GM12878 (cell line): ENCODE data around the gene NOS1AP. TPM values are rescaled to one million over a fixed set of nuclear protein-coding genes. Genes with fewer than 3 reads are reported as not detected.

Source experiments
- ATAC-seq: fragments of 200-7000 bp; cut with Tn5 transposase; 3 replicates; pipeline ENCODE4 v1.9.1; 2020; ENCODE audit warnings: mild to moderate bottlenecking, moderate library complexity
- BruUV-seq: library from RNA; stranded (reverse); fragments of 400-500 nt; replicated peaks from 2 replicates; lab custom pipeline; 2021; lab: Mats Ljungman, UMichigan
- CTCF ChIA-PET: fragments of 300-600 bp; sonication (Branson Sonifier 250); formaldehyde crosslinking; extraction: SDS; loops from one replicate; lab custom pipeline; 2021; ENCODE audit warnings: inconsistent platforms; lab: Yijun Ruan, JAX
- POLR2A ChIA-PET: fragments of 350-600 bp; formaldehyde crosslinking; extraction: SDS; loops from one replicate; lab custom pipeline; 2021; ENCODE audit warnings: inconsistent platforms; lab: Charles Lee
- RAD21 ChIA-PET: fragments of 300-600 bp; sonication (Branson Sonifier 250); formaldehyde crosslinking; loops from one replicate; lab custom pipeline; 2023; ENCODE audit warnings: antibody characterized with exemption; ENCODE audit not compliant: unreplicated experiment; lab: Charles Lee
- SMC1A ChIA-PET: fragments of 300-600 bp; sonication (Branson Sonifier 250); formaldehyde crosslinking; loops from one replicate; lab custom pipeline; 2023; ENCODE audit not compliant: unreplicated experiment, uncharacterized antibody; lab: Charles Lee
- DNase-seq: peaks from one replicate; pipeline ENCODE4 v3.0.0-alpha.2; 2011; ENCODE audit warnings: low read depth, low spot score
- FAIRE-seq: peaks from 3 replicates; lab custom pipeline; 2011; peaks lifted over from hg19 to GRCh38; lab: Jason Lieb, UNC
- H2AFZ ChIP-seq: 2 replicates; pipeline ENCODE4 v1.6.0; 2011; ENCODE audit warnings: low read depth, low read length, control low read depth; ENCODE audit not compliant: control insufficient read depth
- H3K27ac ChIP-seq: 2 replicates; pipeline ENCODE4 v1.5.1; 2011; ENCODE audit warnings: control low read depth; ENCODE audit not compliant: control insufficient read depth, insufficient read depth
- H3K27me3 ChIP-seq, 2 experiments: replicated peaks in 1 of 2; 2 replicates each; pipeline versions ENCODE4 v1.6.0 to v1.6.1; 2011; ENCODE audit warnings: low read length in 1 of 2; ENCODE audit not compliant: control insufficient read depth in 2 of 2, insufficient read depth in 2 of 2
- H3K36me3 ChIP-seq, 2 experiments: 2 replicates each; pipeline ENCODE4 v1.5.1; 2011; ENCODE audit warnings: low read length in 1 of 2; ENCODE audit not compliant: control insufficient read depth in 2 of 2, insufficient read depth in 2 of 2
- H3K4me1 ChIP-seq: 2 replicates; pipeline ENCODE4 v1.6.1; 2011; ENCODE audit warnings: mild to moderate bottlenecking, low read length, moderate library complexity, mixed read lengths; ENCODE audit not compliant: control insufficient read depth, insufficient read depth
- H3K4me2 ChIP-seq: 2 replicates; pipeline ENCODE4 v1.6.0; 2011; ENCODE audit warnings: control low read depth; ENCODE audit not compliant: control insufficient read depth, insufficient read depth
- H3K4me3 ChIP-seq: fragments of 200-600 bp; sonication (generic); 2 replicates; pipeline ENCODE4 v1.5.1; 2016
- H3K79me2 ChIP-seq: 2 replicates; pipeline ENCODE4 v1.6.0; 2011; ENCODE audit warnings: low read length; ENCODE audit not compliant: control insufficient read depth, insufficient read depth
- H3K9ac ChIP-seq: 2 replicates; pipeline ENCODE4 v1.8.0; 2011; ENCODE audit warnings: low read length, control low read depth, mixed read lengths; ENCODE audit not compliant: control insufficient read depth, insufficient read depth
- H3K9me3 ChIP-seq: replicated peaks from 3 replicates; pipeline ENCODE4 v1.5.1; 2011; ENCODE audit warnings: mild to moderate bottlenecking, low read length; ENCODE audit not compliant: control insufficient read depth, insufficient read depth
- H4K20me1 ChIP-seq: 2 replicates; pipeline ENCODE4 v1.6.0; 2011; ENCODE audit not compliant: control insufficient read depth, insufficient read depth
- BCL11A ChIP-seq: IDR thresholded peaks from 2 replicates; pipeline ENCODE4 v1.6.1; 2011; ENCODE audit warnings: low read depth, low read length
- BRCA1 ChIP-seq: IDR thresholded peaks from 2 replicates; pipeline ENCODE4 v1.6.1; 2011; ENCODE audit warnings: low read depth, low read length, improper control_type of control experiment
- CBFB ChIP-seq: IDR thresholded peaks from 2 replicates; pipeline ENCODE4 v1.6.1; 2016; ENCODE audit warnings: antibody characterized with exemption, low read depth
- CHD4 ChIP-seq: fragments of 200-600 bp; sonication (generic); IDR thresholded peaks from 2 replicates; pipeline ENCODE4 v1.6.1; 2016; ENCODE audit warnings: mild to moderate bottlenecking
- GABPA ChIP-seq: IDR thresholded peaks from 2 replicates; pipeline ENCODE4 v1.6.1; 2014; ENCODE audit warnings: antibody characterized with exemption, low read depth, mild to moderate bottlenecking, inconsistent platforms
- GATAD2B ChIP-seq: fragments of 450-650 bp; conservative IDR thresholded peaks from 2 replicates; pipeline ENCODE4 v1.6.1; 2017; ENCODE audit warnings: low read depth, mild to moderate bottlenecking, moderate library complexity
- HDGF ChIP-seq: fragments of 450-650 bp; IDR thresholded peaks from 2 replicates; pipeline ENCODE4 v1.6.1; 2016; ENCODE audit warnings: antibody characterized with exemption
- HSF1 ChIP-seq: fragments of 150-350 bp; IDR thresholded peaks from 2 replicates; pipeline ENCODE4 v1.6.1; 2014; ENCODE audit warnings: mild to moderate bottlenecking, low read depth, low read length
- KLF5 ChIP-seq: fragments of 450-650 bp; IDR thresholded peaks from 2 replicates; pipeline ENCODE4 v1.6.1; 2014; ENCODE audit warnings: mild to moderate bottlenecking; ENCODE audit not compliant: partially characterized antibody
- LARP7 ChIP-seq: fragments of 450-650 bp; IDR thresholded peaks from 2 replicates; pipeline ENCODE4 v1.6.1; 2017; ENCODE audit warnings: mild to moderate bottlenecking
- MYB ChIP-seq: fragments of 150-350 bp; IDR thresholded peaks from 2 replicates; pipeline ENCODE4 v1.6.1; 2014; ENCODE audit warnings: mild to moderate bottlenecking, low read depth, low read length, borderline replicate concordance
- NBN ChIP-seq: fragments of 450-650 bp; IDR thresholded peaks from 2 replicates; pipeline ENCODE4 v1.6.1; 2016
- POU2F2 ChIP-seq: IDR thresholded peaks from 3 replicates; pipeline ENCODE4 v1.6.1; 2011; ENCODE audit warnings: low read depth, mild to moderate bottlenecking, low read length, borderline replicate concordance
- SIX5 ChIP-seq: IDR thresholded peaks from 2 replicates; pipeline ENCODE4 v1.6.1; 2011; ENCODE audit warnings: mild to moderate bottlenecking, low read depth, low read length, moderate library complexity; ENCODE audit not compliant: severe bottlenecking
- STAT1 ChIP-seq: fragments of 450-650 bp; conservative IDR thresholded peaks from 2 replicates; pipeline ENCODE4 v1.6.1; 2014; ENCODE audit warnings: antibody characterized with exemption, mild to moderate bottlenecking
- YY1 ChIP-seq: IDR thresholded peaks from 2 replicates; pipeline ENCODE4 v1.6.1; 2011; ENCODE audit warnings: low read depth, mild to moderate bottlenecking, low read length
- ZNF274 ChIP-seq: IDR thresholded peaks from one replicate; pipeline ENCODE4 v1.8.0; 2011; ENCODE audit not compliant: insufficient read length, insufficient read depth
- WGBS: methylation state at CpG from one replicate; pipeline ENCODE4 v1.1.6; 2016; ENCODE audit warnings: low lambda C conversion rate; ENCODE audit not compliant: insufficient replicate concordance, insufficient coverage; ENCODE audit errors: missing lambda C conversion rate; 5-methylcytosine and 5-hydroxymethylcytosine counted together
- in situ Hi-C: fragments of 300-500 bp; cut with MboI; formaldehyde crosslinking; loops from 9 replicates; pipeline ENCODE4 v1.14.3; 2018; ENCODE audit warnings: mixed read lengths
- intact Hi-C: fragments of 100-400 bp; cut with micrococcal nuclease; formaldehyde crosslinking; loops from one replicate; pipeline ENCODE4 v1.14.2; 2022; ENCODE audit not compliant: unreplicated experiment
- polyA plus RNA-seq, 11 experiments: library from polyadenylated mRNA; depleted of rRNA in 4 of 11; unstranded in 6 of 11; stranded (reverse) in 5 of 11; fragments of >200 nt; fragmentation: Nextera tagmentation in 4 of 11; fragmentation: Illumina TruSeq in 1 of 11; extraction: Ambion mirVana in 4 of 11; extraction: Trizol in 1 of 11; gene quantifications; 1 replicate in 1 of 11; 2 replicates in 10 of 11; pipeline versions ENCODE4 v1.2.1 to v1.2.3, GENCODE V29; 2011 to 2016; ENCODE audit warnings: inconsistent platforms in 2 of 11, missing spikeins in 2 of 11, low read depth in 1 of 11
- total RNA-seq, 4 experiments: library from RNA; depleted of rRNA in 3 of 4; stranded (reverse); fragments of >200 nt in 3 of 4; fragmentation: Illumina TruSeq in 1 of 4; extraction: Trizol in 1 of 4; gene quantifications; 2 replicates each; pipeline versions ENCODE4 v1.2.1 to v1.2.3, GENCODE V29; 2013 to 2021
- TF ChIP-seq, protein P1 (sequence below): fragments of 450-650 bp; formaldehyde crosslinking; IDR thresholded peaks from 2 replicates; pipeline ENCODE4 v1.5.0; 2022; ENCODE audit warnings: mild to moderate bottlenecking, missing genetic modification characterization

NOS1AP gene
- total and polyA plus RNA-seq, 10 of the 15 experiments (the other 5 are each of a cell fraction or from before 2014, with no cell fraction given) = 0.03 to 0.15 TPM; not detected in 8

- ATAC-seq = no peak
- POLR2A ChIA-PET = no interaction called here
Measured at GRCh38 chr1:162079030-162079429, 9.5 kb downstream of the NOS1AP start.

More at GRCh38 chr1:162079030-162079429, 9.5 kb downstream of the NOS1AP start:
- Histone ChIP-seq H3K27me3 (peaks cover 0 to 2% of the 10 kb centered on the region in 2 experiments; a peak in 1 of 4 replicates), H3K27ac (no peak overlapping the region), H3K9me3 (no peaks in the 10 kb centered on the region), H3K4me1 (no peaks in the 10 kb centered on the region), H4K20me1 (no peaks in the 10 kb centered on the region), H3K9ac (no peak overlapping the region), H2AFZ (no peak overlapping the region), H3K4me2 (no peak overlapping the region), H3K36me3 (no peaks in the 10 kb centered on the region), H3K79me2 (no peaks in the 10 kb centered on the region), H3K4me3 (no peak overlapping the region)
- FAIRE-seq = no peak
- RAD21 ChIA-PET = no interaction called here
- TF ChIP-seq CHD4 = no peak
- no peak for TF ChIP-seq NBN
- TF ChIP-seq BRCA1 = no peak
- TF ChIP-seq KLF5 = no peak
- no peak for TF ChIP-seq LARP7
- no peak for TF ChIP-seq BCL11A
- TF ChIP-seq SIX5 = no peak
- no peak for TF ChIP-seq ZNF274
- TF ChIP-seq GABPA = no peak
- no peak for TF ChIP-seq MYB
- TF ChIP-seq STAT1 = no peak
- TF ChIP-seq YY1 = no peak
- TF ChIP-seq GATAD2B = no peak
- TF ChIP-seq CBFB = no peak
- no peak for TF ChIP-seq POU2F2
- TF ChIP-seq HDGF = no peak
- TF ChIP-seq, protein P1, sequence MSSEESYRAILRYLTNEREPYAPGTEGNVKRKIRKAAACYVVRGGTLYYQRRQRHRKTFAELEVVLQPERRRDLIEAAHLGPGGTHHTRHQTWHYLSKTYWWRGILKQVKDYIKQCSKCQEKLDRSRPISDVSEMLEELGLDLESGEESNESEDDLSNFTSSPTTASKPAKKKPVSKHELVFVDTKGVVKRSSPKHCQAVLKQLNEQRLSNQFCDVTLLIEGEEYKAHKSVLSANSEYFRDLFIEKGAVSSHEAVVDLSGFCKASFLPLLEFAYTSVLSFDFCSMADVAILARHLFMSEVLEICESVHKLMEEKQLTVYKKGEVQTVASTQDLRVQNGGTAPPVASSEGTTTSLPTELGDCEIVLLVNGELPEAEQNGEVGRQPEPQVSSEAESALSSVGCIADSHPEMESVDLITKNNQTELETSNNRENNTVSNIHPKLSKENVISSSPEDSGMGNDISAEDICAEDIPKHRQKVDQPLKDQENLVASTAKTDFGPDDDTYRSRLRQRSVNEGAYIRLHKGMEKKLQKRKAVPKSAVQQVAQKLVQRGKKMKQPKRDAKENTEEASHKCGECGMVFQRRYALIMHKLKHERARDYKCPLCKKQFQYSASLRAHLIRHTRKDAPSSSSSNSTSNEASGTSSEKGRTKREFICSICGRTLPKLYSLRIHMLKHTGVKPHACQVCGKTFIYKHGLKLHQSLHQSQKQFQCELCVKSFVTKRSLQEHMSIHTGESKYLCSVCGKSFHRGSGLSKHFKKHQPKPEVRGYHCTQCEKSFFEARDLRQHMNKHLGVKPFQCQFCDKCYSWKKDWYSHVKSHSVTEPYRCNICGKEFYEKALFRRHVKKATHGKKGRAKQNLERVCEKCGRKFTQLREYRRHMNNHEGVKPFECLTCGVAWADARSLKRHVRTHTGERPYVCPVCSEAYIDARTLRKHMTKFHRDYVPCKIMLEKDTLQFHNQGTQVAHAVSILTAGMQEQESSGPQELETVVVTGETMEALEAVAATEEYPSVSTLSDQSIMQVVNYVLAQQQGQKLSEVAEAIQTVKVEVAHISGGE (CRISPR knock-in tag) = no peak
- no peak for TF ChIP-seq HSF1
- CTCF ChIA-PET = no interaction called here
- SMC1A ChIA-PET = no interaction called here
- WGBS = 6% methylated on average over 1 of the region's 1 CpG
- BruUV-seq = no TSS peak
- DNase-seq = no peak
- in situ Hi-C loops = no loop called here
- intact Hi-C loops = no loop called here
